Skeletal muscle satellite cell (primary cell): ENCODE measurements around the gene TCEAL4.
A peak's percentile ranks its signal among the peaks of the same experiment; 100 is the strongest.
"Not testable (repeated sequence)": the region's sequence is repeated elsewhere in the genome, so short reads cannot be mapped to it uniquely, and the experiment has no call there.

Source experiments
- H3K27me3 ChIP-seq: 2 replicates; pipeline ENCODE4 v1.7.0; 2013; ENCODE audit warnings: low read length; ENCODE audit not compliant: control insufficient read depth, insufficient read depth
- H3K36me3 ChIP-seq: 2 replicates; pipeline ENCODE4 v1.7.0; 2013; ENCODE audit warnings: mild to moderate bottlenecking, control low read depth, low read length; ENCODE audit not compliant: insufficient read depth
- H3K4me1 ChIP-seq: 2 replicates; pipeline ENCODE4 v1.7.0; 2013; ENCODE audit warnings: low read length; ENCODE audit not compliant: control insufficient read depth, insufficient read depth
- H3K4me2 ChIP-seq: 2 replicates; pipeline ENCODE4 v1.7.0; 2013; ENCODE audit warnings: mild to moderate bottlenecking, low read length
- H3K4me3 ChIP-seq: 2 replicates; pipeline ENCODE4 v1.7.0; 2013; ENCODE audit warnings: low read length
- H3K9ac ChIP-seq: 2 replicates; pipeline ENCODE4 v1.7.0; 2013; ENCODE audit warnings: mild to moderate bottlenecking, low read depth, low read length, moderate library complexity
- H3K9me3 ChIP-seq: replicated peaks from 2 replicates; pipeline ENCODE4 v1.7.0; 2013; ENCODE audit warnings: mild to moderate bottlenecking, control low read depth, low read length

Gene TCEAL4

GRCh38 chrX:103556963-103557612 lies 28.2 kb upstream of the TCEAL4 start:
- Histone ChIP-seq H3K4me2 (no peak overlapping the region), H3K4me1 (no peaks in the 10 kb centered on the region), H3K27me3 (peaks cover 16% of the 10 kb centered on the region), H3K9me3 (no peaks in the 10 kb centered on the region), H3K9ac (no peak overlapping the region), H3K36me3 (no peaks in the 10 kb centered on the region), H3K4me3 (no peak overlapping the region)

GRCh38 chrX:103560256-103560655 lies 25.1 kb upstream of the TCEAL4 start:
- Histone ChIP-seq H3K4me3 (no peak overlapping the region), H3K4me1 (no peaks in the 10 kb centered on the region), H3K9ac (no peak overlapping the region), H3K36me3 (no peaks in the 10 kb centered on the region), H3K27me3 (peaks cover 13% of the 10 kb centered on the region), H3K9me3 (no peaks in the 10 kb centered on the region), H3K4me2 (no peak overlapping the region)

DNA sequence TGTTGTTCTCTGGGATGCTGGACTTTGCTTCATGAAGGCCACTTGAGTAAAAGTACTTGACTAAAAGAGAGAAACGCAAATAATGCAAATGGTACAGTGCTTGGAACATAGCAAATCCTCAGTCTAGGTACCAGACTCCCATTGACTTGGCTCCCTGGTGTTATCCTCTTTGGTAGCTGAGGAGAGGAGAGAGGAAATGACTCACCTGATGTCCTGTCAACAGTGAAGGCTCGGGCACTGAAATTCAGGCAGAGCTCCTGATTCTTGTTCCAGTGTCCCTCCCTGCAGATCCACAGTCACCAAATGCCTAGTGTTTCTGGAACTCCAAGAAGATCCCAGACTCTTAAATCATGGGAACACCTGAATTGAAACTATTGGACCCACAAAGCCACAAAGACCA lies 22.5 kb upstream of the TCEAL4 start:
- Histone ChIP-seq H3K4me3 (no peak overlapping the region), H3K4me1 (peaks cover 4% of the 10 kb centered on the region), H3K4me2 (no peak overlapping the region), H3K27me3 (peaks cover 6% of the 10 kb centered on the region), H3K9me3 (no peaks in the 10 kb centered on the region), H3K9ac (no peak overlapping the region), H3K36me3 (no peaks in the 10 kb centered on the region)

- H3K36me3 ChIP-seq, result no peaks in the 10 kb centered on the region
- peaks cover 2% of the 10 kb centered on the region for H3K27me3 ChIP-seq
- peaks cover 4% of the 10 kb centered on the region for H3K4me1 ChIP-seq
- H3K9ac ChIP-seq, result no peak overlapping the region
- H3K9me3 ChIP-seq, result no peaks in the 10 kb centered on the region
- H3K4me3 ChIP-seq, result no peak overlapping the region
- H3K4me2 ChIP-seq, result no peak overlapping the region
Measured at GRCh38 chrX:103565197-103565596, 20.1 kb upstream of the TCEAL4 start.

- H3K4me2 ChIP-seq, result no peak overlapping the region
- no peak overlapping the region for H3K4me3 ChIP-seq
- no peaks in the 10 kb centered on the region for H3K9me3 ChIP-seq
- H3K4me1 ChIP-seq, result peaks cover 4% of the 10 kb centered on the region
- H3K9ac ChIP-seq, result no peak overlapping the region
- no peaks in the 10 kb centered on the region for H3K36me3 ChIP-seq
- peaks cover 3% of the 10 kb centered on the region for H3K27me3 ChIP-seq
Measured at GRCh38 chrX:103565752-103566151, 19.6 kb upstream of the TCEAL4 start.

DNA sequence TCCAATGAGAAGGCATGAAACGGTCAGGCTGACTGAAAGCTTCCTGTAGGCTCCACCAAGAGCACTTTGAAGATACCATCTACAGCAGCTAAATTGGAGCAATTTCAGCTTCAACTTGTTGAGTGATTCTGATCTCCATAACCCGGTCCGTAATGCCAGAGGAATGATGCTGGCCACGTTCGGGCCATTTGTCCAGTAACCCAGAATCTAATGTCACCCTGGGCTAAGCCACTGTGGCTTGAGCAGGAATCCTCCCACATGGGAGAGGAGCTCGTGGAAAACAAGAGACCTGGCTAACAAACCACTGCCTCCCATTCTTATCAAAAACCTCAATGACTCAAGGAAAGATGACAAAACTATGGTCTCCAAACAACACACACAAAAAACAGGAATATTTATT lies 14.2 kb upstream of the TCEAL4 start:
- H3K4me2 ChIP-seq, result no peak overlapping the region

DNA sequence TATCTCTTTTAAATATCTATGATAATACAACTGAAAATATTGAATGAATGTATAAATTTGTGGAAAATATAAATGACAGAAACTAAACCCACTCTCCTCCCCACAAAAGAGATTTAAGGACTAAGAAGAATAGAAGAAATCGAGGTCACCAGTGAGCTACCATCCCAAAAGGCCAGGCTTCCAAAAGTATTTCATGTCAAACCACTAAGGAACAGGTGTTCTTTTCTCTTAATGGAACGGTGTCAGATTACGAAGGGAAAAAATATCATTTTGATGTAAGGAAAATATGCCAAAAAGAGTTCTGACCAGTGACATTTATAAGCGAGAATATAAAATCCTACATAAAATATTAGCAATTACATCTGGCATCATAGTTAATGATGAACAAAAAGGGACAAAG lies 13.6 kb upstream of the TCEAL4 start:
- no peak overlapping the region for H3K9ac ChIP-seq
- H3K36me3 ChIP-seq, result no peaks in the 10 kb centered on the region
- peaks cover 17% of the 10 kb centered on the region for H3K27me3 ChIP-seq
- H3K4me3 ChIP-seq, result no peak overlapping the region
- no peak overlapping the region for H3K4me2 ChIP-seq
- H3K4me1 ChIP-seq, result no peaks in the 10 kb centered on the region
- no peaks in the 10 kb centered on the region for H3K9me3 ChIP-seq

More for the DNA sequence above, 14.2 kb upstream of the TCEAL4 start:
- Histone ChIP-seq H3K9me3 (no peaks in the 10 kb centered on the region), H3K9ac (no peak overlapping the region), H3K4me3 (no peak overlapping the region), H3K36me3 (no peaks in the 10 kb centered on the region), H3K27me3 (peaks cover 17% of the 10 kb centered on the region), H3K4me1 (peaks cover 1% of the 10 kb centered on the region)

- Histone ChIP-seq H3K36me3 (no peaks in the 10 kb centered on the region), H3K9ac (no peak overlapping the region), H3K4me2 (no peak overlapping the region), H3K4me3 (no peak overlapping the region), H3K27me3 (peaks cover 17% of the 10 kb centered on the region), H3K9me3 (no peaks in the 10 kb centered on the region), H3K4me1 (no peaks in the 10 kb centered on the region)
Measured at GRCh38 chrX:103573202-103573601, 12.1 kb upstream of the TCEAL4 start.

- H3K9me3 ChIP-seq, result no peaks in the 10 kb centered on the region
- no peaks in the 10 kb centered on the region for H3K27me3 ChIP-seq
- H3K9ac ChIP-seq, result peak overlapping the region; percentile 92
- H3K4me3 ChIP-seq, result peak overlapping the region; percentile 77
- H3K4me1 ChIP-seq, result peaks cover 16% of the 10 kb centered on the region
- H3K4me2 ChIP-seq, result peak overlapping the region; percentile 78
- H3K36me3 ChIP-seq, result peaks cover 21% of the 10 kb centered on the region
Measured at GRCh38 chrX:103584596-103584995, 719 bp upstream of the TCEAL4 start.

- H3K9ac ChIP-seq, result peak overlapping the region; percentile 92
- no peaks in the 10 kb centered on the region for H3K27me3 ChIP-seq
- peaks cover 16% of the 10 kb centered on the region for H3K4me1 ChIP-seq
- no peaks in the 10 kb centered on the region for H3K9me3 ChIP-seq
- H3K4me2 ChIP-seq, result peak overlapping the region; percentile 78
- peaks cover 21% of the 10 kb centered on the region for H3K36me3 ChIP-seq
- H3K4me3 ChIP-seq, result peak overlapping the region; percentile 77
Measured at GRCh38 chrX:103586314-103586646, 965 bp downstream of the TCEAL4 start.

- H3K9me3 ChIP-seq, result no peaks in the 10 kb centered on the region
- H3K4me1 ChIP-seq, result peaks cover 16% of the 10 kb centered on the region
- H3K4me2 ChIP-seq, result peak overlapping the region; percentile 78
- peak overlapping the region; percentile 92 for H3K9ac ChIP-seq
- H3K36me3 ChIP-seq, result peaks cover 22% of the 10 kb centered on the region
- H3K27me3 ChIP-seq, result no peaks in the 10 kb centered on the region
- H3K4me3 ChIP-seq, result peak overlapping the region; percentile 77
Measured at GRCh38 chrX:103586659-103587058, 1.3 kb downstream of the TCEAL4 start.

GRCh38 chrX:103592295-103592694 lies 7.0 kb downstream of the TCEAL4 start:
- H3K36me3 ChIP-seq, result peaks cover 25% of the 10 kb centered on the region
- H3K4me3 ChIP-seq, H3K27me3 ChIP-seq, H3K9ac ChIP-seq, H3K9me3 ChIP-seq, H3K4me2 ChIP-seq, H3K4me1 ChIP-seq: not testable (repeated sequence)
